LNCaP clone FGC (cell line): ENCODE results near the gene PTPN2.
"Not testable (repeated sequence)": the region's sequence is repeated elsewhere in the genome, so short reads cannot be mapped to it uniquely, and the experiment has no call there.

Source experiments
- DNase-seq: peaks from one replicate; pipeline ENCODE4 v3.0.0-alpha.2; 2011; ENCODE audit warnings: low read depth
- H3K4me3 ChIP-seq: 2 replicates; pipeline ENCODE4 v1.5.1; 2011; ENCODE audit warnings: mild to moderate bottlenecking, low read depth, low read length, control low read depth
- TF ChIP-seq, protein P1 (sequence below): IDR thresholded peaks from 2 replicates; pipeline ENCODE4 v1.5.1; 2012; ENCODE audit warnings: mild to moderate bottlenecking; ENCODE audit not compliant: control insufficient read depth, insufficient read depth; ENCODE audit errors: extremely low read depth

The PTPN2 gene

DNA sequence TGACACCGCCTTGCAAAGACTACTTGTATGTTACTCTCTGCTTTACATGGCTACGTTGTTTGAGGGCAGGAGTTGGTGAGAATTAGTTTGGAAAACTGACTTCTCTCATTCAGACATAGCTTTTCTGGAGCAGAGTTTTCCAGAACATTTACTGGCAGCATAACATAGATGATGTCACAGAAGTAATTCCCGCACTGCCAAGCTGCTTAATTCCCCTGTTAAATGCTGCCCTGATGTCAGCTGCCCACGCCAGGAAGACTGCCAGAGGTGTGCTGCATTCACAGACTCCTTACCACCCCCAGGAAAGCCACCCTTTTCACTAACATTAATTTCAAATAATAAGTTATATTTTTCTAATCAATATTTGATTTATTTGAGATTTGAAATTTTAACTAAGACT lies 24.7 kb upstream of the PTPN2 start:
- DNase-seq, result no peak
- no peak overlapping the region for H3K4me3 ChIP-seq
- TF ChIP-seq, protein P1, sequence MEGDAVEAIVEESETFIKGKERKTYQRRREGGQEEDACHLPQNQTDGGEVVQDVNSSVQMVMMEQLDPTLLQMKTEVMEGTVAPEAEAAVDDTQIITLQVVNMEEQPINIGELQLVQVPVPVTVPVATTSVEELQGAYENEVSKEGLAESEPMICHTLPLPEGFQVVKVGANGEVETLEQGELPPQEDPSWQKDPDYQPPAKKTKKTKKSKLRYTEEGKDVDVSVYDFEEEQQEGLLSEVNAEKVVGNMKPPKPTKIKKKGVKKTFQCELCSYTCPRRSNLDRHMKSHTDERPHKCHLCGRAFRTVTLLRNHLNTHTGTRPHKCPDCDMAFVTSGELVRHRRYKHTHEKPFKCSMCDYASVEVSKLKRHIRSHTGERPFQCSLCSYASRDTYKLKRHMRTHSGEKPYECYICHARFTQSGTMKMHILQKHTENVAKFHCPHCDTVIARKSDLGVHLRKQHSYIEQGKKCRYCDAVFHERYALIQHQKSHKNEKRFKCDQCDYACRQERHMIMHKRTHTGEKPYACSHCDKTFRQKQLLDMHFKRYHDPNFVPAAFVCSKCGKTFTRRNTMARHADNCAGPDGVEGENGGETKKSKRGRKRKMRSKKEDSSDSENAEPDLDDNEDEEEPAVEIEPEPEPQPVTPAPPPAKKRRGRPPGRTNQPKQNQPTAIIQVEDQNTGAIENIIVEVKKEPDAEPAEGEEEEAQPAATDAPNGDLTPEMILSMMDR, result no peak

DNA sequence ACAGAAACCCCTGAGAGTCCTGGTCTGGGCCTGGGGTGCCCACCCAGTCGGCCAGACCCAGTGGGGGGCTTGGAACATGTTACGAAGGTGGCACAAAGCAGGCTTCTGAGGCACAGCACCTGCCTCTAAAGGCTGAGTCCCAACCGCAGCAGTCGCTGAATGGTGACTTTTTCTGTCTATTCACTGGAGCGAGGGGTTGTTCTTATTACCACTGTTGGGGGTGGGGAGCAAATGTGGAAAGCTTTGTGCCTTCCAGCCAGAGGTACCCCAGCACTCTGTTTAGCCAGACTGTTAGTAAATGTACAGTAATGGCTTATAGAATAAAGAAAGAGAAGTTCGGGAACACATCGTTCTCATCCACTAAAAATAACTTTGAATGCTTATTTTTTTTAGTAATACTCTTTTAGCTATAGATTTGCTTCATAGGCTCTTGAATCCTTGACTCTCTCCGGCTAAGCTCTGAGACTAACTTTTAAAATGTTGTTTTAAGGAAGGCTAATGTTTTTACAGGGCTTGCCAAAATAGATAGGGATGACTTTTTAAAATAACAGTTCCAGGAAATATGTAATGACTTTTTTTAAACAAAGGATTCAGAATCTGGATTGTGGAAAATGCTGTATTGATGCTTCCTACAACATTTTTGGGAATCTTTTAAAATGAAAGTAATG lies 23.4 kb upstream of the PTPN2 start:
- H3K4me3 ChIP-seq, result no peak overlapping the region
- DNase-seq, result no peak
- TF ChIP-seq, protein P1, result no peak

DNA sequence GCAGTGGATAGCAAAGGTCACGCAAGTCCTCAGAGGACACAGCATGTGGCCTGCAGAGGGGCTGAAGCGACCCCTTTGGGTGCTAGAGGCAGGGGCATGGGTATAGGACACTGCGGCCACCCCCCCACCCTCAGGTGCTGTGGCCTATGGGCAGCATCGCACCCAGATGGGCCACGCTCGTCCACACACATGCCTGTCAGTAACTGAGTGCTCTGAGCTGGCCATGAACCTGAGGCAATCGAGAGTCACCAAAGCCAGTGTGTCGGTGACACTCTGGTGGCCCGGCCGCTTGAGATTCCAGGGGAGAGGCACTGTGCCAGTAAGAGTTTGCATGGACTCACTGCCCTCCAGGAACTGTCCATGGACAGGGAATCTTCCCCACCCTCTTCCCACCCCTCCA lies 22.7 kb upstream of the PTPN2 start:
- H3K4me3 ChIP-seq, result no peak overlapping the region
- TF ChIP-seq, protein P1, result no peak

DNA sequence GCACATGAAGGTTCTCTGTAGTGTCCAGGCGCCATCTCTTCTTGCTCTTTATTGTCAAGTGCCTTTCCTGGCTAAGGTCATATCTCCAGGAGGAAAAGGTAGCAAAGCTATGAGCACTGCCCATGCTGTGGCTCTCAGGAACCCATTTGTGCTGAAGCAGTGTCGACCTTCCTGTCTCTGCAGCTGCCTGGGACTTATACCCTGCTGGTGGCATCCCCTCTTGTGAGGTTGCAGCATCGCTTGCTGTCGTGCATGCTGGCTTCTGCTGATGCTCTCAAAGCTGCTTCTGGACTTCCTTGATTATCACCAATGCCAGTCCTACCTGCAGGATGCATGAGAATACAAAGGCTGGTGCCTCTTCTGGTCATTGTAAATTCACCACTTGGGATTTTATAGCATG lies 22.1 kb upstream of the PTPN2 start:
- DNase-seq, result no peak
- TF ChIP-seq, protein P1, result no peak
- H3K4me3 ChIP-seq, result no peak overlapping the region

More for the DNA sequence above, 22.7 kb upstream of the PTPN2 start:
- DNase-seq, result no peak

DNA sequence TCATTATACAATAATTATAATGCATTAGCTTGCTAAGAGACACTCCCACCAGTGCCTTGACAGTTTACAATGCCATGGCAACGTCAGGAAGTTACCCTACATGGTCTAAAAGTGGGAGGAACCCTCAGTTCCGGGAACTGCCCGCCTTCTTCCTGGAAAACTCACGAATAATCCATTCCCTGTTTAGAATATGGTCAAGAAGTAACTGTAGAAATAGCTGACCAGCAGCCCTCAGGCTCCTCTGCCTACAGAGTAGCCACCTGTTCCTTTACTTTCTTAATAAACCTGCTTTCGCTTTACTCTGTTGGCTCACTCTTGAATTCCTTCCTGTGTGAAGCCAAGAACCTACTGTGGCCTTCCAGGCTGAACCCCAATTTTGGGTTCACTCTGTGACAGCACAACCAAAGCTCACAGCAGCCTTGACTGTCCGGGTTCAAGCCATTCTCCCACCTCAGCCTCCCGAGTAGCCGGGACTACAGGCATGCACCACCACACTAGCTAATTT lies 20.0 kb upstream of the PTPN2 start:
- DNase-seq, result no peak
- no peak overlapping the region for H3K4me3 ChIP-seq
- TF ChIP-seq, protein P1, result no peak

DNA sequence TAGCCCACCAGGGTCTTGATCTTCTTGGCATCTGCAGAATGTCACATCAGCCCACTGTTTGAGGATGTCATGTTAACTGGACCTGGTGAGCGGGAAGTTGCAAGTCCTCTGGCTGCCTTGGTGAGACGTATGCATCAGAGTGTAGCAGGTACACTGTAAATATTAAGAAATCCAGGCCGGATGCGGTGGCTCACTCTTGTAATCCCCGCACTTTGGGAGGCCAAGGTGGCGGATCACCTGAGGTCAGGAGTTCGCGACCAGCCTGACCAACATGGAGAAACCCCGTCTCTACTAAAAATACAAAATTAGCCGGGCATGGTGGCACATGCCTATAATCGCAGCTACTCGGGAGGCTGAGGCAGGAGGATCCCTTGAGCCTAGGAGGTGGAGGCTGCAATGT lies 17.2 kb upstream of the PTPN2 start:
- not testable (repeated sequence) for H3K4me3 ChIP-seq, DNase-seq

DNA sequence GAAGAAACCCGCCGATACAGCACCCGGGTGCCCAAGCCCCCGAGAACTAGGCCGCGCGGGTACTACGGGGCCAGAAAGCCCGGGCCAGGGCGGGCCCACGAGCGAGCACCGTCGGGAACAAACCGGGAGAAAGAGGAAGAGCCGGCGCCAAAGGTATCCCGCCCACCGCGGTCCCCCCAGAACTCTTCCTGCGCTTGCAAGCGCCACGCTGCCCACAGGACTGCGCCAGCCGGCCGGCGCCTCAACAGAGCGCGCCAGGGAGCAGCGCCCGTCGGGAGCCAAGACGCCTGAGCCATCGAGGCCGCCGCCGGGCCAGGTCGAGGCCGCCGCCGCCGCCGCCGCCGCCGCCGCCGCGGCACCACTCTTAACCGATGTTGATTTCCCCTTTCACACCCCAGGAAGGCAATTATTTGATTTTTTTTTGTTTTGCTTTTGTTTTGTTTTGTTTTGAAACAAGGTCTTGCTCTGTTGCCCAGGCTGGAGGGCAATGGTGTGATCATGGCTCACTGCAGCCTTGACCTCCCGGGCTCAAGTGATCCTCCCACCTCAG lies 12.8 kb upstream of the PTPN2 start:
- DNase-seq, H3K4me3 ChIP-seq: not testable (repeated sequence)

DNA sequence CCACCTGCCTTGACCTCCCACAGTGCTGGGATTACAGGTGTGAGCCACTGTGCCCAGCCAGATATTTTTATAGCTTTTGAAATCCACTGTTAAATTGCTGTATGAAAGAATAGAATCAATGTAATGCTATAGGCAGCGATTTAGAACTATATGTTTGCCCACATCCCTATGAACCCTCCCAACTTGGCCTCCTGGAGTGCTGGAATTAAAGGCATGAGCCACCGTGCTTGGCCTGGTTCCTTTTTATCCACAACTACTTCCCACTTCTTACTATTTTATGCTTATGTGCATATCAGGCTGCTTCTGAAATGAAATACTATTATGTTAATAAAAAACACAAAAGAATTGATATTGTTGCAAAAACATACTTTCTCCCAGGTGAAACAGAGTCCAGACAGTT lies 11.6 kb upstream of the PTPN2 start:
- no peak overlapping the region for H3K4me3 ChIP-seq
- TF ChIP-seq, protein P1, result no peak
- no peak for DNase-seq
